ENCODE measurements around the gene CTU2. TPM values are rescaled to one million over a fixed set of nuclear protein-coding genes. Genes with fewer than 3 reads are reported as not detected.

CTU2 gene
- total and polyA plus RNA-seq, 7 donors = 6.1 to 16.3 (median 10.5) TPM

DNA sequence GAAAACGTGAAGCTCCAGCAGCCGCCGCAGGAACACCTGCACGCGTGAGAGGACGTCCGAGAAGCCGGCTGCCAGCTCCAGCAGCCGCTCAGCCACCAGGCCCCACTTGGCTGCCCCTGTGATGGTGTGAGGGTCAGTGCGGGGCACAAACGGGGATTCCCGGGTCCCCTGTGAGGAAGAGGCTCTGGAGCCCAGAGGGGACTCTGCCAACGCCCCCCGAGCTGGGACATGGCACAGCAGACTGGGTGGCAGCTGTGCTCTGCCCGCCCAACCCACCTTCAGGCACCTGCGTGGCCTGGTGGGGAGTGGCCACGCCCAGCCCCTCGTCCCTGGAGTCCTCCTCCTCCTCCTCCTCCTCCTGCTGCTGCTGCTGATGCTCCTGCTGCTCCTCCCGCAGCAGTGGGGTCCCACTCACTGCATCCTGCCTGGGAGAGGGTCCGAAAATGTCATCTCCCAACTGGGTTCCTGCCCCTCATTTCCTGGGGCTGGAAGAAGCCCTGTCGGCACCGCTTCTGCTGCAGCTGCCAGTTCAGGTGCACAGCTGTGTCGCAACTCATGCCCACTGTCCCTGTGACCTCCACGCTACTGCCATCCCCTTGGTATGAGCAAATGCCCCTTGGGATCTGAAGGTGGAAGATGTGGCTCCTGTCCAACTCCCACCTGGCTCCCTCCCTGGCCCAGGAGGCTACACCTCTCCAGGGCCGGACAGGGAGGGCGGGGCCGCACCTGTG is 27.5 kb downstream of the CTU2 start:
- TF ChIP-seq EP300 (IDR thresholded peaks at IDR 0.05) (no peak), POLR2A (IDR thresholded peaks at IDR 0.05) (no peak), POLR2AphosphoS5 (IDR thresholded peaks at IDR 0.05) (no peak)
- TF ChIP-seq, protein P1, sequence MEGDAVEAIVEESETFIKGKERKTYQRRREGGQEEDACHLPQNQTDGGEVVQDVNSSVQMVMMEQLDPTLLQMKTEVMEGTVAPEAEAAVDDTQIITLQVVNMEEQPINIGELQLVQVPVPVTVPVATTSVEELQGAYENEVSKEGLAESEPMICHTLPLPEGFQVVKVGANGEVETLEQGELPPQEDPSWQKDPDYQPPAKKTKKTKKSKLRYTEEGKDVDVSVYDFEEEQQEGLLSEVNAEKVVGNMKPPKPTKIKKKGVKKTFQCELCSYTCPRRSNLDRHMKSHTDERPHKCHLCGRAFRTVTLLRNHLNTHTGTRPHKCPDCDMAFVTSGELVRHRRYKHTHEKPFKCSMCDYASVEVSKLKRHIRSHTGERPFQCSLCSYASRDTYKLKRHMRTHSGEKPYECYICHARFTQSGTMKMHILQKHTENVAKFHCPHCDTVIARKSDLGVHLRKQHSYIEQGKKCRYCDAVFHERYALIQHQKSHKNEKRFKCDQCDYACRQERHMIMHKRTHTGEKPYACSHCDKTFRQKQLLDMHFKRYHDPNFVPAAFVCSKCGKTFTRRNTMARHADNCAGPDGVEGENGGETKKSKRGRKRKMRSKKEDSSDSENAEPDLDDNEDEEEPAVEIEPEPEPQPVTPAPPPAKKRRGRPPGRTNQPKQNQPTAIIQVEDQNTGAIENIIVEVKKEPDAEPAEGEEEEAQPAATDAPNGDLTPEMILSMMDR (IDR thresholded peaks at IDR 0.05) = no peak
- H3K27me3 ChIP-seq = no peaks in the 10 kb centered on the region
- intact Hi-C loops (cut with DNase I) = no loop called here
- no peak for DNase-seq
- H3K9me3 ChIP-seq = no peaks in the 10 kb centered on the region
- no peak overlapping the region for H3K27ac ChIP-seq
- H3K4me3 ChIP-seq = no peak overlapping the region
- peaks cover 14 to 80% (median 59%) of the 10 kb centered on the region in 4 donors for H3K36me3 ChIP-seq
- 85 to 88% methylated on average over 27 of the region's 27 CpGs for WGBS, 2 donors
- H3K4me1 ChIP-seq = peaks cover 0 to 10% (median 8%) of the 10 kb centered on the region in 4 donors

DNA sequence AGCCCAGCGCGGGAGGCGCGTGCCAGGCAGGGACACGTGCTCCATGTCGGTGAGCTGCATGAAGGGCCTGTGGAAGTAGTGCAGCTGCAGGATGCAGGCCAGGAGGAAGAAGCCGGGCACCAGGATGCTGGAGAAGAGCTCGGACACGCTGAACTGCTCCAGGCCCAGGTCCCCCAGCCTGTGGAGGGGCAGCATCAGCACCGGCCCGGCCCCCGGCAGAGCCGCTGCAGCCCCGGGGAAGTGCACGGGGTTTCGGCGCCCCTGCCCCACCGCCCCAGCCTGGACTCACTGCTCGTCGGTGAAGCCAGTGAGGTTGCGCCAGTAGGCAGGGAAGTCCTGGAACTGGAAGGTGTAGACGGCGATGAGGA is 28.0 kb downstream of the CTU2 start:
- intact Hi-C loops (cut with DNase I) = no loop called here
- WGBS, 2 donors = 86 to 93% methylated on average over 23 of the region's 23 CpGs
- TF ChIP-seq POLR2AphosphoS5 (IDR thresholded peaks at IDR 0.05) (no peak), POLR2A (IDR thresholded peaks at IDR 0.05) (no peak), EP300 (IDR thresholded peaks at IDR 0.05) (no peak)
- TF ChIP-seq, protein P1 (IDR thresholded peaks at IDR 0.05) = no peak
- no peak for DNase-seq
- Histone ChIP-seq H3K4me3 (no peak overlapping the region), H3K27me3 (no peaks in the 10 kb centered on the region), H3K4me1 (peaks cover 0 to 10% (median 8%) of the 10 kb centered on the region in 4 donors), H3K27ac (no peak overlapping the region), H3K36me3 (peaks cover 14 to 86% (median 59%) of the 10 kb centered on the region in 4 donors), H3K9me3 (no peaks in the 10 kb centered on the region)

DNA sequence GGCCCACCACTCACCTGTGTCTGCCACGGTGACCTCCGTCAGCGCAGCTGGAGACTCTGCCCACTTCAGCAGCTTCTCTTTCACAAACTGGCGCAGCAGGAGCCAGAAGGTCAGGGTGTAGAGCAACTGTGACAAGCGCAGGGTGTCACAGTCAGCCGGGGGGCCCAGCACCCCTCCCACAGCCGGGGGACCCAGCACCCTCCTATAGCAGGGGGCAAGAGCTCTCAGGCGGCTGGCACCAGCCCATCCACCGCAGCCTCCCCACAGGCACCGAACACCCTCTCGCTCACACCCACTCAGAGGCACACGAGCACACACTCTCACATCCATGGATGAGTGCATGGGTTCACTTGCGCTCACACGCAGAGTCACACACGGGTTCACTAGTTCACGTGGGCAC is 28.8 kb downstream of the CTU2 start:
- H3K4me1 ChIP-seq = peaks cover 0 to 10% (median 8%) of the 10 kb centered on the region in 4 donors
- 95% methylated on average over 16 of the region's 16 CpGs for WGBS, 2 donors
- TF ChIP-seq EP300 (IDR thresholded peaks at IDR 0.05) = no peak
- TF ChIP-seq, protein P1 (IDR thresholded peaks at IDR 0.05) = no peak

DNA sequence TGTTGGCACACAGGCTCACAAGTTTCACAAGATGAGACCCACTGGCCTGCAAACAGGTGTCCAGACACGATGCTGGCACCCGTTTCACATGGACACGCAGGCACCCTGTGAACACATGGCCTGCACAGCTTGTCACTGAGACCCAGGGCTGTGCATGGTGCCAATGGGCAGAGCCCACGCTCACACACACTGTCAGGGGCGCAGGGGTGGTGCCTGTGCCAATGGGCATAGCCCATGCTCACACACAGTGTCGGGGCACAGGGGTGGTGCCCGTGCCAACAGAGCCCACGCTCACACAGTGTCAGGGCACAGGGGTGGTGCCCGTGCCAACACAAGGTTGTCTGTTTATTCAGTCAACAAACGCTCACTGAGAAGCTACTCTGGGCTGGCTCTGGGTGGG is 29.3 kb downstream of the CTU2 start:
- no peak for TF ChIP-seq POLR2AphosphoS5 (IDR thresholded peaks at IDR 0.05)
- no peak for TF ChIP-seq EP300 (IDR thresholded peaks at IDR 0.05)
- TF ChIP-seq POLR2A (IDR thresholded peaks at IDR 0.05) = no peak
- Histone ChIP-seq H3K4me1 (peaks cover 0 to 10% (median 8%) of the 10 kb centered on the region in 4 donors), H3K27ac (no peak overlapping the region), H3K27me3 (no peaks in the 10 kb centered on the region), H3K9me3 (no peaks in the 10 kb centered on the region), H3K36me3 (peaks cover 20 to 89% (median 62%) of the 10 kb centered on the region in 4 donors), H3K4me3 (no peak overlapping the region)
- intact Hi-C loops (cut with DNase I) = loop anchor here (5.0 kb wide), 1 partner anchor 122 kb away; the partner anchor contains the start of genes GALNS and TRAPPC2L
- DNase-seq = no peak
- whole genome bisulfite sequencing, 2 donors = 88 to 93% methylated on average over 10 of the region's 10 CpGs

More for the DNA sequence above, 28.8 kb downstream of the CTU2 start:
- intact Hi-C loops (cut with DNase I) = loop anchor here (5.0 kb wide), 1 partner anchor 122 kb away; the partner anchor contains the start of genes GALNS and TRAPPC2L
- Histone ChIP-seq H3K36me3 (peaks cover 16 to 89% (median 59%) of the 10 kb centered on the region in 4 donors), H3K27ac (no peak overlapping the region), H3K4me3 (no peak overlapping the region), H3K9me3 (no peaks in the 10 kb centered on the region), H3K27me3 (no peaks in the 10 kb centered on the region)
- DNase-seq = no peak

DNA sequence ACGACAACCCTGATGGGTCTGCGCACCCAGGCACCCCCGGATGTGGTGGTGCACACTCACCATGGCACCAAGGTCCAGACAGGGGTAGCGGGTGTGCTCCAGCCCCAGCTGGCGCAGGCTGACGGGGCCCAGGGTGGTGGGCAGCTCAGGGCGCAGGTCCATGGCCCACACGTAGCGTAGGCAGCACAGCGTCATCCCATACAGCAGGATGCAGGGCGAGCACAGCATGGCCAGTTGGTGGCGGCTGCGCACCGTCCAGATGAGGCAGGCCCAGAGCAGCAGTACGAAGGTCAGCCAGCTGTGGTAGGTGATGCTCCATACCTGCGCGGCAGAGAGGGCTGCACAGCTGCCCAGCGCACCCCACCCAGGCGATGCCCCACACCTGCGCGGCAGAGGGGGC is 29.8 kb downstream of the CTU2 start:
- TF ChIP-seq POLR2A (IDR thresholded peaks at IDR 0.05) = no peak
- TF ChIP-seq, protein P1 (IDR thresholded peaks at IDR 0.05) = no peak
- no peak for TF ChIP-seq EP300 (IDR thresholded peaks at IDR 0.05)
- Histone ChIP-seq H3K4me1 (peaks cover 0 to 10% (median 8%) of the 10 kb centered on the region in 4 donors), H3K36me3 (peaks cover 17 to 89% (median 61%) of the 10 kb centered on the region in 4 donors), H3K27me3 (no peaks in the 10 kb centered on the region), H3K27ac (no peak overlapping the region), H3K9me3 (no peaks in the 10 kb centered on the region), H3K4me3 (no peak overlapping the region)
- DNase-seq = no peak
- WGBS, 2 donors = 96 to 97% methylated on average over 21 of the region's 21 CpGs
- intact Hi-C loops (cut with DNase I) = loop anchor here (5.0 kb wide), 1 partner anchor 121 kb away; the partner anchor contains the start of genes GALNS and TRAPPC2L
